ENCODE measurements around the gene DHX58.

The DHX58 gene

GRCh38 chr17:42087736-42088705 lies 24.5 kb downstream of the DHX58 start:
- Histone ChIP-seq H4K20me1 (no peaks in the 10 kb centered on the region), H3K4me3 (no peak overlapping the region), H3K9me3 (no peaks in the 10 kb centered on the region), H3K36me3 (no peaks in the 10 kb centered on the region), H3K4me2 (no peak overlapping the region), H3K9ac (no peak overlapping the region), H3K27ac (no peak overlapping the region), H3K4me1 (peaks cover 15% of the 10 kb centered on the region), H3K27me3 (no peaks in the 10 kb centered on the region)
- TF ChIP-seq Cebpa-rat (IDR thresholded peaks at IDR 0.05): no peak

GRCh38 chr17:42087042-42087701 lies 25.3 kb downstream of the DHX58 start:
- Histone ChIP-seq H3K9me3 (no peaks in the 10 kb centered on the region), H3K9ac (no peak overlapping the region), H3K4me3 (no peak overlapping the region), H3K4me1 (peaks cover 7% of the 10 kb centered on the region; the same call in 1 of the 2 replicates), H3K27me3 (no peaks in the 10 kb centered on the region), H3K4me2 (no peak overlapping the region), H3K27ac (no peak overlapping the region), H4K20me1 (no peaks in the 10 kb centered on the region), H3K36me3 (no peaks in the 10 kb centered on the region)
- TF ChIP-seq Cebpa-rat (IDR thresholded peaks at IDR 0.05): no peak

GRCh38 chr17:42081516-42082129 lies 30.9 kb downstream of the DHX58 start:
- no peaks in the 10 kb centered on the region for H3K9me3 ChIP-seq
- no peak overlapping the region for H3K27ac ChIP-seq
- no peaks in the 10 kb centered on the region for H3K36me3 ChIP-seq
- TF ChIP-seq Cebpa-rat (IDR thresholded peaks at IDR 0.05): no peak
- H3K27me3 ChIP-seq: no peaks in the 10 kb centered on the region
- no peak overlapping the region for H3K4me3 ChIP-seq
- H4K20me1 ChIP-seq: no peaks in the 10 kb centered on the region
- no peak overlapping the region for H3K4me2 ChIP-seq
- peaks cover 4% of the 10 kb centered on the region; the same call in 1 of the 2 replicates for H3K4me1 ChIP-seq
- no peak overlapping the region for H3K9ac ChIP-seq

- Histone ChIP-seq H3K4me1 (peaks cover 4% of the 10 kb centered on the region; the same call in 1 of the 2 replicates), H3K9me3 (no peaks in the 10 kb centered on the region), H3K4me3 (no peak overlapping the region), H3K9ac (no peak overlapping the region), H3K27ac (no peak overlapping the region), H4K20me1 (no peaks in the 10 kb centered on the region), H3K36me3 (no peaks in the 10 kb centered on the region), H3K27me3 (no peaks in the 10 kb centered on the region), H3K4me2 (no peak overlapping the region)
- no peak for TF ChIP-seq Cebpa-rat (IDR thresholded peaks at IDR 0.05)
Measured at GRCh38 chr17:42079541-42079940, 33.0 kb downstream of the DHX58 start.

GRCh38 chr17:42078396-42079043 lies 34.0 kb downstream of the DHX58 start:
- H3K4me1 ChIP-seq: peaks cover 4% of the 10 kb centered on the region; the same call in 1 of the 2 replicates
- H3K4me2 ChIP-seq: no peak overlapping the region
- TF ChIP-seq Cebpa-rat (IDR thresholded peaks at IDR 0.05): no peak
- H3K27me3 ChIP-seq: peaks cover 6% of the 10 kb centered on the region
- H3K4me3 ChIP-seq: no peak overlapping the region
- no peaks in the 10 kb centered on the region for H3K9me3 ChIP-seq
- H4K20me1 ChIP-seq: no peaks in the 10 kb centered on the region
- peak overlapping the region; percentile 19; the same call in 1 of the 2 replicates for H3K9ac ChIP-seq
- H3K36me3 ChIP-seq: no peaks in the 10 kb centered on the region
- no peak overlapping the region for H3K27ac ChIP-seq

DNA sequence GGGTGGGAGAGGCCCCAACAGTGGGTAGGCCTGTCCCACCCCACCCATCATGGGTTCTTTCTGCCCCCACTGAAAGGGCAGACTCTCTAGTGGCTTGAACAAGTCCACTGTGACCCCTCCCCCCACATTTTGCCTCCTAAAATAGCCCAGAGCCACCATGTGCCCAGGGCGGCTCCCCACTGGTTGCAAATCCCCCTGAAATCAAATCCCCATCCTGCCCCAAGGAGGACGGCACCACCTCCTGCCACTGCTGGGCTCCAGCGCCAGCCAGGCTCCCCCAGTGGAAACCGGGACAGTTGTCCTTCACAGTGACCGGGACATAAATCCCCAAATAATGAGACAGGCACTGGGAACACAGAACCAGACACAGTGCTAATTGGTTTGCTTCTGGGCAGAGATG lies 34.8 kb downstream of the DHX58 start:
- no peaks in the 10 kb centered on the region for H4K20me1 ChIP-seq
- no peaks in the 10 kb centered on the region for H3K36me3 ChIP-seq
- H3K27ac ChIP-seq: no peak overlapping the region
- no peak overlapping the region for H3K9ac ChIP-seq
- peaks cover 14% of the 10 kb centered on the region for H3K27me3 ChIP-seq
- TF ChIP-seq Cebpa-rat (IDR thresholded peaks at IDR 0.05): no peak
- H3K9me3 ChIP-seq: no peaks in the 10 kb centered on the region
- H3K4me3 ChIP-seq: no peak overlapping the region
- no peak overlapping the region for H3K4me2 ChIP-seq
- peaks cover 6% of the 10 kb centered on the region for H3K4me1 ChIP-seq

- no peaks in the 10 kb centered on the region for H4K20me1 ChIP-seq
- no peak overlapping the region for H3K4me3 ChIP-seq
- H3K36me3 ChIP-seq: no peaks in the 10 kb centered on the region
- H3K9me3 ChIP-seq: no peaks in the 10 kb centered on the region
- H3K4me2 ChIP-seq: no peak overlapping the region
- no peak overlapping the region for H3K27ac ChIP-seq
- H3K4me1 ChIP-seq: peaks cover 14% of the 10 kb centered on the region
- no peak for TF ChIP-seq Cebpa-rat (IDR thresholded peaks at IDR 0.05)
- peaks cover 21% of the 10 kb centered on the region for H3K27me3 ChIP-seq
- H3K9ac ChIP-seq: no peak overlapping the region
Measured at GRCh38 chr17:42076797-42077559, 35.5 kb downstream of the DHX58 start.

- Histone ChIP-seq H3K4me2 (no peak overlapping the region), H3K4me3 (no peak overlapping the region), H3K9me3 (no peaks in the 10 kb centered on the region), H3K9ac (no peak overlapping the region), H3K4me1 (peaks cover 22% of the 10 kb centered on the region), H3K27me3 (peaks cover 33% of the 10 kb centered on the region), H3K36me3 (no peaks in the 10 kb centered on the region), H3K27ac (no peak overlapping the region), H4K20me1 (0 out of 2 replicates have a peak, but pooled peaks cover 11% of the 10 kb centered on the region)
- TF ChIP-seq Cebpa-rat (IDR thresholded peaks at IDR 0.05): no peak
Measured at GRCh38 chr17:42075789-42076188, 36.7 kb downstream of the DHX58 start.
